ENCODE results near the gene GLUD1.

DNA sequence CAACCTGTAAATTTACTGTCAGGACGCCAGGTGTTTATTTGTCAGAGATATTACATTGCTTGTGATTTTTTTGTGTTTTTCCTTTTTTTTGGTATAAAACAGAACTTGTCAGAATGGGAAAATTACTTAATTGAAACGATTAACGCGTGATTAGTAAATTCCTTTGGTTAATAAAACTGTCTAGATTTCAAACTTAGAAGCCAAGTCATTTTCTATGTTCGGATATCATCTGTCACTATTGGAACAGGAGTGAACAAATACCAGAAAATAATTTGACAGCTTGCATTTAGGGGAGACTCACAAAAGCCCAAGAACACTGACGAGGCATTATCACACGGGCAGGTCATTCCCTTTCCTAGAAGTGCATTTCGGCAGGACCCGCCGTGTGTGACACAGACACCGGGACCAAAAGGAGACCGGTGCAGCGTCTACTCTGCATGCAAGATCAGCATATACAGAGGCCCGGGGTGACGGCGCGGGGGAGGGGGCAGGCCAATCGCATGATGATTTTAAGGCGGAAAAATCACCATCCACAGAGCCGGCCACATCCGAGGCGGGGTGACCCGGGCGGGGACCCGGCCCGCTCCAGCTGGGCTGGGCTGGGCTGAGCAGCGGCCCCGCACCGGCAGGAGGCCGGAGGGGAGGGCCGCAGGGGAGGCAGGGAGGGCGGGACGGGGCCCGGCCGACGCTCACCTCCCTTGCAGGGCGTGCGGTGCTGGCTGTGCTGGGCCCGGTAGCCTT lies 841 bp downstream of the GLUD1 start:
- no peak for TF ChIP-seq GATA3 (IDR thresholded peaks at IDR 0.05; ENCODE audit: low read depth, low read length)
- no peak for TF ChIP-seq GATA2 (IDR thresholded peaks at IDR 0.05; ENCODE audit: low read depth, low read length)

Measured in SH-SY5Y (cell line).